IMR-90 (cell line): Measurements from ENCODE around the gene PRDX4. TPM values are rescaled to one million over a fixed set of nuclear protein-coding genes. Genes with fewer than 3 reads are reported as not detected.

ENCODE experiments used
- ATAC-seq: fragments of 200-7000 bp; cut with Tn5 transposase; 2 replicates; pipeline ENCODE4 v1.9.1; 2020; ENCODE audit warnings: low read depth, mild to moderate bottlenecking, moderate library complexity
- BruUV-seq: library from RNA; stranded (reverse); fragments of 400-500 nt; replicated peaks from 2 replicates; lab custom pipeline; 2021; lab: Mats Ljungman, UMichigan
- CTCF ChIA-PET: fragments of 300-600 bp; formaldehyde crosslinking; extraction: SDS; loops from one replicate; lab custom pipeline; 2021; ENCODE audit warnings: antibody characterized with exemption; lab: Yijun Ruan, JAX
- POLR2A ChIA-PET: fragments of 300-600 bp; sonication (Branson Sonifier 250); formaldehyde crosslinking; loops from one replicate; lab custom pipeline; 2022; ENCODE audit warnings: antibody characterized with exemption; ENCODE audit not compliant: unreplicated experiment; lab: Charles Lee
- DNase-seq: peaks from one replicate; pipeline ENCODE4 v3.0.0; 2013
- H2AFZ ChIP-seq: replicated peaks from 2 replicates; pipeline ENCODE3; 2013; ENCODE audit warnings: low read length, mild to moderate bottlenecking; ENCODE audit not compliant: poor library complexity
- H2AK5ac ChIP-seq: 2 replicates; pipeline ENCODE4 v1.6.1; 2013; ENCODE audit warnings: low read depth, low read length, inconsistent platforms
- H2AK9ac ChIP-seq: replicated peaks from 2 replicates; pipeline ENCODE3; 2013; ENCODE audit warnings: mild to moderate bottlenecking, low read depth, low read length, moderate library complexity; ENCODE audit not compliant: poor library complexity
- H2BK120ac ChIP-seq: 2 replicates; pipeline ENCODE4 v1.6.1; 2013; ENCODE audit warnings: low read depth, low read length, inconsistent platforms
- H2BK15ac ChIP-seq: 3 replicates; pipeline ENCODE4 v1.6.1; 2013; ENCODE audit warnings: low read depth, low read length, inconsistent platforms
- H2BK20ac ChIP-seq: 2 replicates; pipeline ENCODE4 v1.6.1; 2013; ENCODE audit warnings: low read depth, mild to moderate bottlenecking, inconsistent platforms, low read length, moderate library complexity
- H2BK5ac ChIP-seq: 2 replicates; pipeline ENCODE4 v1.6.1; 2013; ENCODE audit warnings: mild to moderate bottlenecking, low read depth, low read length, inconsistent platforms; ENCODE audit not compliant: poor library complexity, severe bottlenecking
- H3K14ac ChIP-seq: replicated peaks from 2 replicates; pipeline ENCODE4 v1.6.1; 2013; ENCODE audit warnings: low read depth, low read length, inconsistent platforms
- H3K18ac ChIP-seq: 2 replicates; pipeline ENCODE4 v1.6.1; 2013; ENCODE audit warnings: low read depth, low read length, control low read depth
- H3K23ac ChIP-seq: 2 replicates; pipeline ENCODE4 v1.6.1; 2013; ENCODE audit warnings: low read depth, low read length, inconsistent platforms
- H3K27ac ChIP-seq: 2 replicates; pipeline ENCODE4 v1.5.1; 2013; ENCODE audit warnings: mild to moderate bottlenecking, control low read depth, low read length; ENCODE audit not compliant: insufficient read depth
- H3K27me3 ChIP-seq: 2 replicates; pipeline ENCODE4 v1.6.1; 2013; ENCODE audit warnings: low read length; ENCODE audit not compliant: control insufficient read depth, insufficient read depth
- H3K36me3 ChIP-seq: 2 replicates; pipeline ENCODE4 v1.6.1; 2013; ENCODE audit warnings: low read length, mixed read lengths; ENCODE audit not compliant: control insufficient read depth, insufficient read depth
- H3K4ac ChIP-seq: 2 replicates; pipeline ENCODE4 v1.6.1; 2013; ENCODE audit warnings: low read depth, low read length, inconsistent platforms
- H3K4me1 ChIP-seq: 2 replicates; pipeline ENCODE4 v1.6.1; 2013; ENCODE audit warnings: low read length, mixed read lengths; ENCODE audit not compliant: control insufficient read depth, insufficient read depth
- H3K4me2 ChIP-seq: 2 replicates; pipeline ENCODE4 v1.6.1; 2013; ENCODE audit warnings: low read depth, mild to moderate bottlenecking, control low read depth, low read length, moderate library complexity
- H3K4me3 ChIP-seq: 2 replicates; pipeline ENCODE4 v1.5.1; 2013; ENCODE audit warnings: low read depth, mild to moderate bottlenecking, control low read depth, low read length, moderate library complexity; ENCODE audit not compliant: insufficient read depth
- H3K56ac ChIP-seq: 2 replicates; pipeline ENCODE4 v1.6.1; 2013; ENCODE audit warnings: low read length, inconsistent platforms; ENCODE audit not compliant: insufficient read depth; ENCODE audit errors: extremely low read depth
- H3K79me1 ChIP-seq, 2 experiments: 2 replicates each; pipeline ENCODE4 v1.6.1; 2013; ENCODE audit warnings: low read length in 2 of 2, inconsistent platforms in 1 of 2, low read depth in 1 of 2
- H3K9ac ChIP-seq: 2 replicates; pipeline ENCODE4 v1.6.1; 2013; ENCODE audit warnings: low read depth, low read length, control low read depth
- H3K9me1 ChIP-seq: 2 replicates; pipeline ENCODE4 v1.6.1; 2013; ENCODE audit warnings: low read length, inconsistent platforms; ENCODE audit not compliant: insufficient read depth
- H3K9me3 ChIP-seq: 2 replicates; pipeline ENCODE4 v1.6.1; 2013; ENCODE audit warnings: low read length; ENCODE audit not compliant: control insufficient read depth, insufficient read depth
- H4K20me1 ChIP-seq: 2 replicates; pipeline ENCODE4 v1.6.1; 2013; ENCODE audit warnings: low read length, inconsistent platforms; ENCODE audit not compliant: insufficient read depth
- H4K5ac ChIP-seq: 2 replicates; pipeline ENCODE4 v1.6.1; 2013; ENCODE audit warnings: mild to moderate bottlenecking, low read depth, low read length, control low read depth
- H4K8ac ChIP-seq, 2 experiments: 2 replicates each; pipeline ENCODE4 v1.6.1; 2013; ENCODE audit warnings: low read depth in 2 of 2, low read length in 2 of 2, control low read depth in 1 of 2, inconsistent platforms in 1 of 2
- H4K91ac ChIP-seq: 2 replicates; pipeline ENCODE4 v1.6.1; 2013; ENCODE audit warnings: low read depth, low read length, inconsistent platforms; ENCODE audit not compliant: insufficient read depth
- FOS ChIP-seq: fragments of 150-350 bp; IDR thresholded peaks from 2 replicates; pipeline ENCODE4 v1.6.1; 2016; ENCODE audit warnings: low read depth, low read length
- MXI1 ChIP-seq: IDR thresholded peaks from 2 replicates; pipeline ENCODE4 v1.6.1; 2012; ENCODE audit warnings: low read depth, mild to moderate bottlenecking, low read length, moderate library complexity, borderline replicate concordance
- RAD21 ChIP-seq: IDR thresholded peaks from 2 replicates; pipeline ENCODE4 v1.6.1; 2012; ENCODE audit warnings: low read length, improper control_type of control experiment
- whole genome bisulfite sequencing, 2 experiments: methylation state at CpG; one replicate each; pipeline versions ENCODE4 v1.1.5 to v1.1.7; 2013; ENCODE audit warnings: missing lambda C conversion rate in 2 of 2; ENCODE audit not compliant: insufficient read length in 1 of 2; ENCODE audit errors: extremely low coverage in 2 of 2; 5-methylcytosine and 5-hydroxymethylcytosine counted together
- dilution Hi-C: fragments of 300-500 bp; cut with HindIII; formaldehyde crosslinking; loops from one replicate; pipeline ENCODE4 v1.14.3; 2018; ENCODE audit warnings: low sequenced_read_pairs; ENCODE audit not compliant: unreplicated experiment
- in situ Hi-C: fragments of 300-500 bp; cut with MboI; formaldehyde crosslinking; loops from 3 replicates; pipeline ENCODE4 v1.14.3; 2019; ENCODE audit warnings: low sequenced_read_pairs, inconsistent platforms, mixed read lengths
- intact Hi-C: fragments of 100-400 bp; cut with micrococcal nuclease; formaldehyde crosslinking; loops from 2 replicates; pipeline ENCODE4 v1.10.0; 2022
- polyA plus RNA-seq, 3 experiments: library from polyadenylated mRNA; depleted of rRNA; stranded (reverse); fragments of >200 nt; gene quantifications; 2 replicates each; pipeline ENCODE4 v1.2.3, GENCODE V29; 2012; ENCODE audit warnings: low replicate concordance in 1 of 3
- total RNA-seq: library from RNA; depleted of rRNA; stranded (reverse); fragments of >200 nt; gene quantifications from 2 replicates; pipeline ENCODE4 v1.2.3, GENCODE V29; 2012

Gene PRDX4
- total and polyA plus RNA-seq, 2 of the 4 experiments (the other 2 are of a cell fraction): 194 to 226 TPM

DNA sequence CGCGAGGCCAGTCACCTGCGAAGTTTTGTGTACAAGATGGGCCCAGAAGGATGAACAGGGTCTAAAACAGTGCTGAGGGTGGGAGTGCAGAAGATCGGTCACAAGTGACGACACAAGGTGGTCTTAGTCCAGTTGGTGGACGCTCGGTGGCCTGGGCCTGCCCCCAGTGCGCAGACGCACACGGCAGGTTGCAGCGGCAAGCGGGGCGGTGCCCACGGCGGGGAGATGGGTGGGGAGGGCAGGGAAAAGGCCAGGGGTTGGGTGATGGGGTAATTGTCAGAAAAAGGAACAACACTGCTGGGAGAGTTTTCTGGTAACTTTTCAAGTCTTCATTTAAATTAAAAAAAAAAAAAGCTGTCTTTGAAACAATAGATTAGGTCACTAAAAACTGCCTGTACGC is 1.0 kb upstream of the PRDX4 start:
- POLR2A ChIA-PET: no interaction called here
- no peak overlapping the region for H3K23ac ChIP-seq
- H3K36me3 ChIP-seq: no peaks in the 10 kb centered on the region
- no peak overlapping the region for H3K14ac ChIP-seq
- no peak overlapping the region for H3K4me3 ChIP-seq
- 0 out of 2 replicates have a peak, but pooled peaks cover 1% of the 10 kb centered on the region for H3K4me1 ChIP-seq
- no peak overlapping the region for H2BK120ac ChIP-seq
- peak overlapping the region; percentile 33 for H4K5ac ChIP-seq
- H3K79me1 ChIP-seq: peaks cover 0 to 11% of the 10 kb centered on the region in 2 experiments; a peak in 2 of 4 replicates
- H3K56ac ChIP-seq: no peak overlapping the region
- H2BK5ac ChIP-seq: peak overlapping the region; percentile 81
- TF ChIP-seq FOS: no peak
- TF ChIP-seq MXI1: no peak
- TF ChIP-seq RAD21: no peak
- H4K20me1 ChIP-seq: no peaks in the 10 kb centered on the region
- in situ Hi-C loops: no loop called here
- H3K9me3 ChIP-seq: no peaks in the 10 kb centered on the region
- CTCF ChIA-PET: no interaction called here
- H4K8ac ChIP-seq: peak overlapping the region; percentile 24 to 84; a peak in 3 of 4 replicates
- no TSS peak for BruUV-seq
- H3K4me2 ChIP-seq: no peak overlapping the region
- H3K27me3 ChIP-seq: no peaks in the 10 kb centered on the region
- peak overlapping the region; percentile 43; the same call in 1 of the 2 replicates for H3K18ac ChIP-seq
- 86% methylated on average over 3 of the region's 16 CpGs; no CpG with 5 or more reads in 1 of the 2 experiments for WGBS, 2 experiments
- no peak overlapping the region for H2BK20ac ChIP-seq
- H2AFZ ChIP-seq: no peak overlapping the region
- H3K27ac ChIP-seq: peak overlapping the region; percentile 65; the same call in 1 of the 2 replicates
- dilution Hi-C loops: no loop called here
- H3K9ac ChIP-seq: no peak overlapping the region
- H2AK9ac ChIP-seq: no peak overlapping the region
- intact Hi-C loops: no loop called here
- H2BK15ac ChIP-seq: no peak overlapping the region
- no peak overlapping the region for H4K91ac ChIP-seq
- 0 out of 2 replicates have a peak overlapping the region, but pooled peaks have one; percentile 36 for H3K4ac ChIP-seq
- ATAC-seq (no peak), DNase-seq (no peak)
- no peaks in the 10 kb centered on the region for H3K9me1 ChIP-seq
- no peak overlapping the region for H2AK5ac ChIP-seq
